HepG2 (cell line): ENCODE measurements around the gene TCEANC2. TPM values are rescaled to one million over a fixed set of nuclear protein-coding genes. Genes with fewer than 3 reads are reported as not detected.

Source experiments
- AGO1 ChIP-seq: fragments of 200-400 bp; formaldehyde crosslinking; IDR thresholded peaks from 2 replicates; pipeline ENCODE4 v1.6.1; 2017; ENCODE audit warnings: mild to moderate bottlenecking, low read depth, low read length, moderate library complexity; ENCODE audit not compliant: poor library complexity, severe bottlenecking
- GTF2F1 ChIP-seq: fragments of 150-350 bp; IDR thresholded peaks from 2 replicates; pipeline ENCODE4 v1.6.1; 2014; ENCODE audit warnings: low read length
- HCFC1 ChIP-seq: fragments of 150-350 bp; IDR thresholded peaks from 2 replicates; pipeline ENCODE4 v1.6.1; 2014; ENCODE audit warnings: low read depth, low read length
- PRDM10 ChIP-seq: sonication (generic); formaldehyde crosslinking; IDR thresholded peaks from 2 replicates; pipeline ENCODE4 v1.4.0; 2020; ENCODE audit warnings: low read depth, missing genetic modification reagents
- polyA plus RNA-seq, 8 experiments: library from polyadenylated mRNA; depleted of rRNA in 3 of 8; stranded (reverse) in 7 of 8; unstranded in 1 of 8; fragments of >200 nt; fragmentation: Illumina TruSeq in 4 of 8; extraction: Trizol in 4 of 8; gene quantifications; 2 replicates each; pipeline versions ENCODE4 v1.2.1 to v1.2.3, GENCODE V29; 2011 to 2016; ENCODE audit warnings: low read depth in 4 of 8, missing spikeins in 1 of 8, mixed read lengths in 1 of 8; ENCODE audit not compliant: insufficient read depth in 1 of 8
- total RNA-seq, 5 experiments: library from RNA; depleted of rRNA; stranded (reverse); fragments of >200 nt; fragmentation: Illumina TruSeq; extraction: Trizol; gene quantifications; 2 replicates each; pipeline ENCODE4 v1.2.3, GENCODE V29; 2016; ENCODE audit warnings: low read depth in 1 of 5
- TF ChIP-seq, protein P1 (sequence below): sonication (generic); formaldehyde crosslinking; IDR thresholded peaks from 2 replicates; pipeline ENCODE4 v1.5.0; 2020; ENCODE audit warnings: mild to moderate bottlenecking, missing genetic modification reagents, borderline replicate concordance

TCEANC2 gene
- total and polyA plus RNA-seq, 2 of the 13 experiments (the other 11 are each of a cell fraction or from before 2014, with no cell fraction given), result 3.8 to 5.0 TPM

DNA sequence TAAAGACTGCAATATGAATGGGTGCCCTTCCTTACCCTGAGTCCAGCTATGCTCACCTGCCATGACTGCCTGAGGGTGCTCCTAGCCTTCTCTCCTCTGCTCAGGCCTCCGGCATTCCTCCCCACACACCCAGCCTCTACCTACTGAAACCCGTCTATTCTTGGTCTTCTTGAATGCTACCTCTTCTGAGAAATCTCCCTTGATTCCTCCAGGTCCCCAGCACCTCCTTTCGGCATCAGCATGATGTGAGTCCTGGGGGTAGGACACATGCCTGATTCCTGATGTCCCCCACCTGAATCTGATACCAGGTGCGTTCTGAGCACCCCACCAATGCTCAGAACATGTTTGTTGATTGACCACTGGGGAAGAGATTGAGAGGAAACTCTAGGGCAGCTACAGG is 44.0 kb upstream of the TCEANC2 start (continued):
- TF ChIP-seq, protein P1, sequence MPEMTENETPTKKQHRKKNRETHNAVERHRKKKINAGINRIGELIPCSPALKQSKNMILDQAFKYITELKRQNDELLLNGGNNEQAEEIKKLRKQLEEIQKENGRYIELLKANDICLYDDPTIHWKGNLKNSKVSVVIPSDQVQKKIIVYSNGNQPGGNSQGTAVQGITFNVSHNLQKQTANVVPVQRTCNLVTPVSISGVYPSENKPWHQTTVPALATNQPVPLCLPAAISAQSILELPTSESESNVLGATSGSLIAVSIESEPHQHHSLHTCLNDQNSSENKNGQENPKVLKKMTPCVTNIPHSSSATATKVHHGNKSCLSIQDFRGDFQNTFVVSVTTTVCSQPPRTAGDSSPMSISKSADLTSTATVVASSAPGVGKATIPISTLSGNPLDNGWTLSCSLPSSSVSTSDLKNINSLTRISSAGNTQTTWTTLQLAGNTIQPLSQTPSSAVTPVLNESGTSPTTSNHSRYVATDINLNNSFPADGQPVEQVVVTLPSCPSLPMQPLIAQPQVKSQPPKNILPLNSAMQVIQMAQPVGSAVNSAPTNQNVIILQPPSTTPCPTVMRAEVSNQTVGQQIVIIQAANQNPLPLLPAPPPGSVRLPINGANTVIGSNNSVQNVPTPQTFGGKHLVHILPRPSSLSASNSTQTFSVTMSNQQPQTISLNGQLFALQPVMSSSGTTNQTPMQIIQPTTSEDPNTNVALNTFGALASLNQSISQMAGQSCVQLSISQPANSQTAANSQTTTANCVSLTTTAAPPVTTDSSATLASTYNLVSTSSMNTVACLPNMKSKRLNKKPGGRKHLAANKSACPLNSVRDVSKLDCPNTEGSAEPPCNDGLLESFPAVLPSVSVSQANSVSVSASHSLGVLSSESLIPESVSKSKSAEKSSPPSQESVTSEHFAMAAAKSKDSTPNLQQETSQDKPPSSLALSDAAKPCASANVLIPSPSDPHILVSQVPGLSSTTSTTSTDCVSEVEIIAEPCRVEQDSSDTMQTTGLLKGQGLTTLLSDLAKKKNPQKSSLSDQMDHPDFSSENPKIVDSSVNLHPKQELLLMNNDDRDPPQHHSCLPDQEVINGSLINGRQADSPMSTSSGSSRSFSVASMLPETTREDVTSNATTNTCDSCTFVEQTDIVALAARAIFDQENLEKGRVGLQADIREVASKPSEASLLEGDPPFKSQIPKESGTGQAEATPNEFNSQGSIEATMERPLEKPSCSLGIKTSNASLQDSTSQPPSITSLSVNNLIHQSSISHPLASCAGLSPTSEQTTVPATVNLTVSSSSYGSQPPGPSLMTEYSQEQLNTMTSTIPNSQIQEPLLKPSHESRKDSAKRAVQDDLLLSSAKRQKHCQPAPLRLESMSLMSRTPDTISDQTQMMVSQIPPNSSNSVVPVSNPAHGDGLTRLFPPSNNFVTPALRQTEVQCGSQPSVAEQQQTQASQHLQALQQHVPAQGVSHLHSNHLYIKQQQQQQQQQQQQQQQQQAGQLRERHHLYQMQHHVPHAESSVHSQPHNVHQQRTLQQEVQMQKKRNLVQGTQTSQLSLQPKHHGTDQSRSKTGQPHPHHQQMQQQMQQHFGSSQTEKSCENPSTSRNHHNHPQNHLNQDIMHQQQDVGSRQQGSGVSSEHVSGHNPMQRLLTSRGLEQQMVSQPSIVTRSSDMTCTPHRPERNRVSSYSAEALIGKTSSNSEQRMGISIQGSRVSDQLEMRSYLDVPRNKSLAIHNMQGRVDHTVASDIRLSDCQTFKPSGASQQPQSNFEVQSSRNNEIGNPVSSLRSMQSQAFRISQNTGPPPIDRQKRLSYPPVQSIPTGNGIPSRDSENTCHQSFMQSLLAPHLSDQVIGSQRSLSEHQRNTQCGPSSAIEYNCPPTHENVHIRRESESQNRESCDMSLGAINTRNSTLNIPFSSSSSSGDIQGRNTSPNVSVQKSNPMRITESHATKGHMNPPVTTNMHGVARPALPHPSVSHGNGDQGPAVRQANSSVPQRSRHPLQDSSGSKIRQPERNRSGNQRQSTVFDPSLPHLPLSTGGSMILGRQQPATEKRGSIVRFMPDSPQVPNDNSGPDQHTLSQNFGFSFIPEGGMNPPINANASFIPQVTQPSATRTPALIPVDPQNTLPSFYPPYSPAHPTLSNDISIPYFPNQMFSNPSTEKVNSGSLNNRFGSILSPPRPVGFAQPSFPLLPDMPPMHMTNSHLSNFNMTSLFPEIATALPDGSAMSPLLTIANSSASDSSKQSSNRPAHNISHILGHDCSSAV (CRISPR knock-in tag), result no peak
- TF ChIP-seq GTF2F1 (no peak), PRDM10 (CRISPR knock-in tag) (no peak), HCFC1 (no peak), AGO1 (no peak)
- TF ChIP-seq, all 625 proteins: peak for 0
